ENCODE results near the gene PRR7.

Gene PRR7

DNA sequence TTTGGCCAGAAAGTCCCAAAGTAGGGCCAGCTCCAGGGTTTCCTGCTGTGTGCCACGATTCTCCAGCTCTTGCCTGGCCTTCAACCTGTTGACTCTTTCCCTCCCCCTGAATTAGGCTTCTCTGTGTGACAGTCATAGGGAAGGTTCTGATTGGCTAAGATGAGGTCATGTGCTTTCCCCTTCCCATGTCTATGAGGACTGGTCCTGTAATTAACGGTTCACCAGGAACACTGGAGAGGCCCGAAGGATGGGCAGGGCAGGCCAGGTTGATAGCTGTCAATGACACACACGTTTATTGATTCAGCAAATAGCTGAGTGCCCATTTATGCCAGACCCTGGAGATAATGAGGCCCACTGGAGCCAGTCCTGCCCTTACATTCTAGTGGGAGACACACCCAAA is 9.0 kb upstream of the PRR7 start:
- in situ Hi-C loops (cut with MboI; ENCODE audit: low pct_unique_long_range_greater_than_20kb, low sequenced_read_pairs, unreplicated experiment): no loop called here
- no peak for DNase-seq (ENCODE audit: low spot score)
- TF ChIP-seq, protein P1, sequence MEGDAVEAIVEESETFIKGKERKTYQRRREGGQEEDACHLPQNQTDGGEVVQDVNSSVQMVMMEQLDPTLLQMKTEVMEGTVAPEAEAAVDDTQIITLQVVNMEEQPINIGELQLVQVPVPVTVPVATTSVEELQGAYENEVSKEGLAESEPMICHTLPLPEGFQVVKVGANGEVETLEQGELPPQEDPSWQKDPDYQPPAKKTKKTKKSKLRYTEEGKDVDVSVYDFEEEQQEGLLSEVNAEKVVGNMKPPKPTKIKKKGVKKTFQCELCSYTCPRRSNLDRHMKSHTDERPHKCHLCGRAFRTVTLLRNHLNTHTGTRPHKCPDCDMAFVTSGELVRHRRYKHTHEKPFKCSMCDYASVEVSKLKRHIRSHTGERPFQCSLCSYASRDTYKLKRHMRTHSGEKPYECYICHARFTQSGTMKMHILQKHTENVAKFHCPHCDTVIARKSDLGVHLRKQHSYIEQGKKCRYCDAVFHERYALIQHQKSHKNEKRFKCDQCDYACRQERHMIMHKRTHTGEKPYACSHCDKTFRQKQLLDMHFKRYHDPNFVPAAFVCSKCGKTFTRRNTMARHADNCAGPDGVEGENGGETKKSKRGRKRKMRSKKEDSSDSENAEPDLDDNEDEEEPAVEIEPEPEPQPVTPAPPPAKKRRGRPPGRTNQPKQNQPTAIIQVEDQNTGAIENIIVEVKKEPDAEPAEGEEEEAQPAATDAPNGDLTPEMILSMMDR (IDR thresholded peaks at IDR 0.05; ENCODE audit: extremely low read depth, insufficient read depth, missing control alignments): no peak

DNA sequence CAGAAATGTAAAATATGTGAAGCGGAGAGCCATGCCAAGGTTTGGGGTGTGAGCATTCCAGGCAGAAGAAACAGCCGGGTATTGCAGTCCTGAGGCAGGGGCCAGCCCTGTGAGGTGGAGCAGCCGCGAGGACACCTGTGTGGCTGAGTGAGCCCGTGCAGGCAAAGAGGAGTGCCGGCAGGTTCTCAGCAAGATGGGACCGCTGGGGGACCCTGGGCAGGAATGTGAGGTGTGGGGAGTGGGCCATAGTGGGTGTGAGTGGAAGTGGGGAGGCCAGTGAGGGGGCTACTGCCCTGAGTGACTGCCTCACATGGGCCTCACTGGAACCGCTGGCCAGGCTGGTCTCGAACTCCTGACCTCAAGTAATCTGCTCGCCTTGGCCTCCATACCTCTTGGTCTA is 8.1 kb upstream of the PRR7 start:
- in situ Hi-C loops (cut with MboI; ENCODE audit: low pct_unique_long_range_greater_than_20kb, low sequenced_read_pairs, unreplicated experiment): no loop called here
- TF ChIP-seq, protein P1 (IDR thresholded peaks at IDR 0.05; ENCODE audit: extremely low read depth, insufficient read depth, missing control alignments): no peak
- no peak for DNase-seq (ENCODE audit: low spot score)

DNA sequence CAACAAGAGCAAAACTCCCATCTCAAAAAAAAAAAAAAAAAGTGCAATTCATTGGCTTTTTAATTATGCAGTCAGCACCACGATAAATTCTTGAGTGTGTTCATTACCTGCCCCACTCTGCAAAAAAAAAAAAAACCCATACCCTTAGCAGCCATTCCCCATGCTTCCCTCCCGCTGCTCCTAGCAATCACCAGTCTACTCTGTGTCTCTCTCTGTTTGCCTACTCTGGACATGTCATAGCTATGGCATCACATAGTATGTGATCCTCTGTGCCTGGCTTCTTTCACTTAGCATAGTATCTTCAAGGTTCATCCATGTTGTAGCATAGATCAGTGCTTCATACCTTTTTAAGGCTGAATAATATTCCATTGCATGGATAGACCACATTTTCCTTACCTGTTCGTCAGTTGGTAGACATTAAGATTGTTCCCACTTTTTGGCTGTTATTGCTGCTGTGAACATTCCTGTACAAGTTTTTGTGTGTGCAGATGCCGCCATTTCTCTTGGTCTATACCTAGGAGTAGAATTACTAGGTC is 7.0 kb upstream of the PRR7 start:
- in situ Hi-C loops (cut with MboI; ENCODE audit: low pct_unique_long_range_greater_than_20kb, low sequenced_read_pairs, unreplicated experiment): no loop called here
- TF ChIP-seq, protein P1 (IDR thresholded peaks at IDR 0.05; ENCODE audit: extremely low read depth, insufficient read depth, missing control alignments): no peak
- DNase-seq (ENCODE audit: low spot score): no peak

- in situ Hi-C loops (cut with MboI; ENCODE audit: low pct_unique_long_range_greater_than_20kb, low sequenced_read_pairs, unreplicated experiment): no loop called here
- TF ChIP-seq, protein P1 (IDR thresholded peaks at IDR 0.05; ENCODE audit: extremely low read depth, insufficient read depth, missing control alignments): no peak
- no peak for DNase-seq (ENCODE audit: low spot score)
These were observed 6.2 kb upstream of the PRR7 start for GRCh38 chr5:177440211-177440989.

DNA sequence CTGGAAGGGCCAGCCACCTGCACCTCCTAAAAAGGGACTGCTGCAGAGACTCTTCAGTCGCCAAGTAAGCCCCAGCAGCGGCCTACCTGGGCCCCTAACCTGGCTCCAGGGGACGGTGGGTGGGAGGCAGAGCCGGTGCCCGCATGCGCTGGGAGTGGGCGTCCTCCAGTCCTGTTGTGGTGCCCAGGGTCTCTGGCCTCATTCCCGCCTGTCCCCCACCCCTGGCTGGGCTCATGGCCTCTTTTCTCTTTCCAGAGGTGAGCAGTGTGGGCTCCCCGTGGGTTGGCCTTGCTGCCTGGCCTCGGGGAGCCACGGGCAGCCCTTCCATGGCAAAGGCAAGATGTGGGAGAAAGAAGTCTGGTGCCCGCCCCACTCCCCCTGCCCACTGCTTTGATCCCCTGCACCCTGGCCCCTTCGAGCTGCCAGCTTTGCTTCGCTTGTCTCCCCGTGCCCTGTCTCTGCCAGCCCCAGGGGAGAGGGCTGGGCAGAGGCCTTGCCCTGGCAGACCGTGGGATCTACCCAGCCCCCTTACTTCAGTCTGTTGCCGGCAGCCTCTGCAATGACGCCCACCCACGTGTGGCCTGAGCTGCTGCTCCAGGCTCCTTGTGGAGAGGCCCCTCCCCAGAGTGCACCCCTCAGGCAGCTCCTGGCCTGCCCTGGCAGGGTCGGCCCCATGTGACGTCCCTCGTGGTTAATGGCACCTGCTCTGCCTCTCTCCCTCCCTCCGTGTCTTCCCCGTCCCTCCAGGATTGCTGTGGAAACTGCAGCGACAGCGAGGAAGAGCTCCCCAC is 5.4 kb upstream of the PRR7 start:
- no peak for DNase-seq (ENCODE audit: low spot score)
- TF ChIP-seq, protein P1 (IDR thresholded peaks at IDR 0.05; ENCODE audit: extremely low read depth, insufficient read depth, missing control alignments): no peak
- in situ Hi-C loops (cut with MboI; ENCODE audit: low pct_unique_long_range_greater_than_20kb, low sequenced_read_pairs, unreplicated experiment): no loop called here

GRCh38 chr5:177442066-177442826 is 4.4 kb upstream of the PRR7 start:
- TF ChIP-seq, protein P1 (IDR thresholded peaks at IDR 0.05; ENCODE audit: extremely low read depth, insufficient read depth, missing control alignments): no peak
- in situ Hi-C loops (cut with MboI; ENCODE audit: low pct_unique_long_range_greater_than_20kb, low sequenced_read_pairs, unreplicated experiment): no loop called here

More at GRCh38 chr5:177442066-177442826, 4.4 kb upstream of the PRR7 start:
- DNase-seq (ENCODE audit: low spot score): no peak

Data from GM13977 (cell line).